Stomach (tissue), 9 donors: ENCODE measurements around the gene JPH3. TPM values are rescaled to one million over a fixed set of nuclear protein-coding genes. Genes with fewer than 3 reads are reported as not detected.

Source experiments
- DNase-seq, 2 donors: peaks; one replicate each; pipeline versions ENCODE4 v3.0.0 to v3.0.0-alpha.2; 2013 to 2019
- H3K27ac ChIP-seq, 5 donors: fragments of 200-600 bp in 4 of 5; sonication (generic) in 4 of 5; one replicate each; pipeline ENCODE4 v1.5.1; 2013 to 2019; ENCODE audit warnings: mild to moderate bottlenecking in 1 of 5, moderate library complexity in 1 of 5
- H3K27me3 ChIP-seq, 3 donors: fragments of 200-600 bp; sonication (generic); one replicate each; pipeline ENCODE4 v1.5.1; 2017 to 2019; ENCODE audit warnings: mixed run types in 1 of 3
- H3K36me3 ChIP-seq, 4 donors: fragments of 200-600 bp; sonication (generic); 1 replicate in 3 of 4; 2 replicates in 1 of 4; pipeline ENCODE4 v1.5.1; 2016 to 2019
- H3K4me1 ChIP-seq, 4 donors: fragments of 200-600 bp; sonication (generic); one replicate each; pipeline ENCODE4 v1.5.1; 2016 to 2019
- H3K4me3 ChIP-seq, 4 donors: fragments of 200-600 bp; sonication (generic) in 3 of 4; one replicate each; pipeline ENCODE4 v1.5.1; 2016 to 2019; ENCODE audit warnings: mild to moderate bottlenecking in 1 of 4
- H3K9me3 ChIP-seq, 4 donors: fragments of 200-600 bp; sonication (generic); one replicate each; pipeline ENCODE4 v1.5.1; 2016 to 2019
- EP300 ChIP-seq: sonication (generic); formaldehyde crosslinking; IDR thresholded peaks from one replicate; pipeline ENCODE4 v1.6.1; 2017; ENCODE audit warnings: antibody characterized with exemption
- POLR2A ChIP-seq, 4 donors: fragments of 450-650 bp; IDR thresholded peaks; one replicate each; pipeline ENCODE4 v1.6.1; 2016; ENCODE audit warnings: antibody characterized with exemption in 4 of 4, control low read depth in 2 of 4, mild to moderate bottlenecking in 1 of 4, moderate library complexity in 1 of 4
- POLR2AphosphoS5 ChIP-seq, 3 donors: sonication (generic); formaldehyde crosslinking; IDR thresholded peaks; one replicate each; pipeline ENCODE4 v1.6.1; 2016; ENCODE audit warnings: antibody characterized with exemption in 3 of 3
- WGBS, 5 donors: extraction: QIAGEN DNeasy Blood & Tissue Kit in 3 of 5; methylation state at CpG; one replicate each; pipeline versions ENCODE4 v1.1.5 to v1.1.7; 2013 to 2018; 5-methylcytosine and 5-hydroxymethylcytosine counted together
- intact Hi-C: fragments of 100-400 bp; cut with DNase I; formaldehyde crosslinking; loops from one replicate; pipeline ENCODE4 v1.15.1; 2023; ENCODE audit warnings: low total_unique reads
- polyA plus RNA-seq, 3 donors: library from polyadenylated mRNA; stranded (reverse); fragments of 200-250 nt; gene quantifications; one replicate each; pipeline ENCODE4 v1.2.3, GENCODE V29; 2013
- total RNA-seq, 5 donors: library from RNA; depleted of rRNA; stranded (reverse); fragments of >200 nt; gene quantifications; one replicate each; pipeline versions ENCODE4 v1.1.0 to v1.2.3, GENCODE V29; 2014 to 2016
- TF ChIP-seq, protein P1 (sequence below), 7 experiments: fragments of 450-650 bp in 4 of 7; fragments of 200-600 bp in 3 of 7; sonication (generic) in 3 of 7; IDR thresholded peaks; one replicate each; pipeline ENCODE4 v1.5.1; 2016 to 2019; ENCODE audit warnings: antibody characterized with exemption in 7 of 7, control low read depth in 2 of 7, mild to moderate bottlenecking in 1 of 7
- donor health status: healthy with polysubstance abuse.
- donor health status: Bipolar disorder and iron deficiency.
- donor health status: healthy.

The JPH3 gene
- total and polyA plus RNA-seq, 8 donors = 0.31 to 1.3 (median 0.66) TPM; not detected in 2

DNA sequence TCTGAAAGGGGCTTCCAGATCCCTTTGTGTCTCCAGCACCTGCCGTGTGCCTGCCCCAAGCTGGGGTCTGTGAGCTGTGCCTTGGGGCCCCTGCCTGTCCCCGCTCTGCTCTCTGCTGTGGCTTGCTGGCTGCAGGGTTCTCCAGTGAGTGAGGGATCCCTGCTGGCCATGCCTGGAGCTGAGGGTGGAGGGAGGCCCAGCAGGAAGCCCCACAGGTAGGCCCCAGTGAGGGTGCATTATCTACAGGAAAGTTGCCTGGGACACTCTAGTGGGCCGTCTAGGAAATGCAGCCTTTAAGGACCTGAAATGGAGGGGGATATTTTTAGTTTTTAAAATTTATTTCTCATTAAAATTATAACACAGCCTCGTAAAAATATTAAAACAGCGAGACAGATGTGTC lies 50.9 kb downstream of the JPH3 start:
- DNase-seq = no peak
- Histone ChIP-seq H3K9me3 (peaks cover 0 to 10% (median 8%) of the 10 kb centered on the region in 4 donors), H3K4me1 (no peaks in the 10 kb centered on the region), H3K4me3 (no peak overlapping the region), H3K36me3 (no peaks in the 10 kb centered on the region), H3K27me3 (peaks cover 0 to 33% (median 12%) of the 10 kb centered on the region in 3 donors), H3K27ac (no peak overlapping the region)
- WGBS, 5 donors = 46 to 70% (median 67%) methylated on average over 3 to 5 of the region's 5 CpGs
- intact Hi-C loops = no loop called here
- TF ChIP-seq POLR2A (IDR thresholded peaks at IDR 0.05) (no peak), EP300 (no peak), POLR2AphosphoS5 (IDR thresholded peaks at IDR 0.05) (no peak)
- TF ChIP-seq, protein P1, sequence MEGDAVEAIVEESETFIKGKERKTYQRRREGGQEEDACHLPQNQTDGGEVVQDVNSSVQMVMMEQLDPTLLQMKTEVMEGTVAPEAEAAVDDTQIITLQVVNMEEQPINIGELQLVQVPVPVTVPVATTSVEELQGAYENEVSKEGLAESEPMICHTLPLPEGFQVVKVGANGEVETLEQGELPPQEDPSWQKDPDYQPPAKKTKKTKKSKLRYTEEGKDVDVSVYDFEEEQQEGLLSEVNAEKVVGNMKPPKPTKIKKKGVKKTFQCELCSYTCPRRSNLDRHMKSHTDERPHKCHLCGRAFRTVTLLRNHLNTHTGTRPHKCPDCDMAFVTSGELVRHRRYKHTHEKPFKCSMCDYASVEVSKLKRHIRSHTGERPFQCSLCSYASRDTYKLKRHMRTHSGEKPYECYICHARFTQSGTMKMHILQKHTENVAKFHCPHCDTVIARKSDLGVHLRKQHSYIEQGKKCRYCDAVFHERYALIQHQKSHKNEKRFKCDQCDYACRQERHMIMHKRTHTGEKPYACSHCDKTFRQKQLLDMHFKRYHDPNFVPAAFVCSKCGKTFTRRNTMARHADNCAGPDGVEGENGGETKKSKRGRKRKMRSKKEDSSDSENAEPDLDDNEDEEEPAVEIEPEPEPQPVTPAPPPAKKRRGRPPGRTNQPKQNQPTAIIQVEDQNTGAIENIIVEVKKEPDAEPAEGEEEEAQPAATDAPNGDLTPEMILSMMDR (IDR thresholded peaks at IDR 0.05) = peak in 2 of 7 experiments; percentile 16 to 23

DNA sequence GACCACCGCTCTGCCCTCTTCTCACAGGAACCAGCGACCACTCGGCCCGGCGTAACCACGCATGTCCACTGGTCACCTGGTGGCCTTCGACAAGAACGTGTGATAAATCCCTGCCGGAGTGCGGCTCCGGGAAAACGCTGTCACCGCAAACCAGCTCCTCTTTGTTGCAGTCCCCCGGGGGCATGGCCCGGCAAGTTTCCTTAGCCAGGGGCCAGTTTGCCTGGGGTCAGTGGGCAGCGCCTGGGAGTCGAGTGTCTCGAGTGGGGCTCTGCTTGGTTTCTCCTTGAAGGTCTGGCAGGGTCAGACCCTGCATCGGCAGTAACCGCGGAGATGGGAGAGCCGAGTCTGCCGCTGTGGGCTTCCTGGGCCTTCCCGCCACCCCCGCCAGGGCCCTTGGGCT lies 52.5 kb downstream of the JPH3 start:
- intact Hi-C loops = no loop called here
- WGBS, 5 donors = 77 to 88% (median 86%) methylated on average over 21 to 25 of the region's 25 CpGs
- H3K36me3 ChIP-seq = no peaks in the 10 kb centered on the region
- H3K27me3 ChIP-seq = peaks cover 0 to 33% (median 7%) of the 10 kb centered on the region in 3 donors
- H3K4me1 ChIP-seq = no peaks in the 10 kb centered on the region
- TF ChIP-seq EP300 (no peak), POLR2AphosphoS5 (IDR thresholded peaks at IDR 0.05) (no peak), POLR2A (IDR thresholded peaks at IDR 0.05) (no peak)
- TF ChIP-seq, protein P1 (IDR thresholded peaks at IDR 0.05) = no peak
- peaks cover 0 to 10% (median 8%) of the 10 kb centered on the region in 4 donors for H3K9me3 ChIP-seq
- H3K4me3 ChIP-seq = no peak overlapping the region
- DNase-seq = no peak
- H3K27ac ChIP-seq = no peak overlapping the region

DNA sequence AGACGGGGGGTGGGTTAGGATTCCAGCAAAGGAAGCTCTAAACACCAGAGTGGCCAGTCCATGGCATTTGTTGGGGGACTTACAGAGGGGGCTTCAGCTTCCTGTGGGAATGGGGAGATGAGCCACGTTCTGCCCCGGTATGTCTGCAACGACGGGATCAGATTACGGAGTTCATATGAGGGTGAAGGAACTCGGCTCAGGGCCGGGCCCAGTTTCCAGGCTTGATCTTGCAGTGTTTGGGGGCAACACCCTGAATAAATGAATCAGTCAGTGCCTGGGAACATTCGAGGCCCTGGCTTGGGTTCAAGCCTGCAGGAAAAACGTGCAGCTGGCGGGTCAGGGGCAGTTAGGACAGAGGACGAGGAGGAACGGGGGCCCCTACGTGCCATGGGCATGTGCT lies 54.0 kb downstream of the JPH3 start:
- peaks cover 0 to 10% (median 8%) of the 10 kb centered on the region in 4 donors for H3K9me3 ChIP-seq
- 53 to 75% (median 57%) methylated on average over 10 to 14 of the region's 14 CpGs for WGBS, 5 donors
- intact Hi-C loops = no loop called here
- peaks cover 0 to 46% (median 13%) of the 10 kb centered on the region in 3 donors for H3K27me3 ChIP-seq
- H3K36me3 ChIP-seq = no peaks in the 10 kb centered on the region
- H3K4me3 ChIP-seq = no peak overlapping the region
- no peak overlapping the region for H3K27ac ChIP-seq
- no peaks in the 10 kb centered on the region for H3K4me1 ChIP-seq
- TF ChIP-seq POLR2A (IDR thresholded peaks at IDR 0.05) = no peak
- TF ChIP-seq, protein P1 (IDR thresholded peaks at IDR 0.05) = no peak
- no peak for TF ChIP-seq POLR2AphosphoS5 (IDR thresholded peaks at IDR 0.05)
- no peak for DNase-seq

DNA sequence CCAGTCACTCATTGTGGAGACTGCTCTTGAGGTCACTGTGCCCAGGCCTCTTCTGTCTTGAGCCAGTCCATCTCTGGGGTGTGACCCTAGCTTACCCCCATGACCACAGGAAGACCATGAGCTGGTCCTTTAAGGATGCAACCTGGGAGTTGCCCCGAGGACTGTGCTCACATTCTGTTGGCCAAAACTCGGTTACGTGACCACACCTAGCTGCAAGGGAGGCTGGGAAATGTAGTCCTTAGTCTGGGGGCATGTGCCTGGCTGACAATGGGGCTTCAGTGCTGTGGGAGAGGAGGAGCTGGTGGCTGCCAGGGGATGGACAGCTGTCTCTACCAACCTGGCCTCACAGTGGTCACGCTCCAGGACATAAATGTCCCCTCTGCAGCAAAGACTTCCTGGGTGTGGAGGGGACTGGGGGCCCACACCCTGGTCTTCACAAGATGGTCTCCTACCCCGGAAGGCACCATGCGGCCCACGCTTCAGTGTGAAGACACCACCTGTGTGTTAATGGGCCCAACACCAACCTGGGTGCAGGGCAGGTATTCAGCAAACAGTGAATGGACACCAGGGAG lies 55.4 kb downstream of the JPH3 start:
- H3K36me3 ChIP-seq = no peaks in the 10 kb centered on the region

More for the DNA sequence above, 55.4 kb downstream of the JPH3 start:
- peaks cover 0 to 10% (median 8%) of the 10 kb centered on the region in 4 donors for H3K9me3 ChIP-seq
- no peak overlapping the region for H3K4me3 ChIP-seq
- 64 to 78% (median 74%) methylated on average over 6 to 7 of the region's 7 CpGs for WGBS, 5 donors
- H3K27ac ChIP-seq = no peak overlapping the region
- no peaks in the 10 kb centered on the region for H3K4me1 ChIP-seq
- no peak for DNase-seq
- TF ChIP-seq, protein P1 (IDR thresholded peaks at IDR 0.05) = no peak
- TF ChIP-seq POLR2AphosphoS5 (IDR thresholded peaks at IDR 0.05) (no peak), POLR2A (IDR thresholded peaks at IDR 0.05) (no peak), EP300 (no peak)
- intact Hi-C loops = no loop called here
- H3K27me3 ChIP-seq = peaks cover 0 to 59% (median 23%) of the 10 kb centered on the region in 3 donors
